Measurements from ENCODE around the gene TNFRSF14.

The TNFRSF14 gene

DNA sequence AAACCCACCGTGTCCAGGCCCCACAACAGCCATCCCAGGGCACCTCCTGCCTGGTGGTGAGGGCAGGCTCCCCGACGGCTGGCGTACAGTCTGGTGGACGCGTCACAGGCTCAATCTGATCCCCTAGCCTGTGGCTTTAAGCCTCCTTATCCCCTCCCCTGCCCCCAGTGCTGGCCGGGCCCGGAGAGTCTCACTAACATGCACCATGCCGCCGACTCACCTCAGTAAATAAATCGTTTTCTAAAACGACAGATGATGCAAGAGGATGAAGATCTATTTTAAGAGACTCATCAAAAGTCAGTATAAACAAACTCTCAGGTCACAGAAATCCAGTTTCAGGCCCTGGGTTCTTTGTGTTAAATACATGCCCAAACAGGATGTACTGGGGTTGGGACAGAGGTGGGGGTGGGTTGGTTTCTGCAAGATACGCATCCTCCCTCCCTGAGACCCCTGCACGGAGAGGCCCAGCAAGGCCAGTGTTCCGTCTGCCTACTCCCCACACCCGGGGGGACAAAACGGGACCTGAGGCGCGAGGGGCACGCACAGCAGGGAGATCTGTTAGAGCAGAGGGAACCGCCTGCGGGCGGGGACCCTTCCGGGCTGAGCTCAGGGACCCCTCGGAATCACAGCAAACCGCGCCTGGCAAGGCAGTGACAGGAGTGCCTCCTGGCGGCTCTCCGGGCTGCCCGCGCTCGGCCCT is 32.8 kb upstream of the TNFRSF14 start:
- no peak for FAIRE-seq

GRCh38 chr1:2523891-2524609 is 32.1 kb upstream of the TNFRSF14 start:
- FAIRE-seq: no peak
- DNase-seq (ENCODE audit: insufficient read length, low spot score): no peak

More for the DNA sequence above, 32.8 kb upstream of the TNFRSF14 start:
- DNase-seq (ENCODE audit: insufficient read length, low spot score): no peak

DNA sequence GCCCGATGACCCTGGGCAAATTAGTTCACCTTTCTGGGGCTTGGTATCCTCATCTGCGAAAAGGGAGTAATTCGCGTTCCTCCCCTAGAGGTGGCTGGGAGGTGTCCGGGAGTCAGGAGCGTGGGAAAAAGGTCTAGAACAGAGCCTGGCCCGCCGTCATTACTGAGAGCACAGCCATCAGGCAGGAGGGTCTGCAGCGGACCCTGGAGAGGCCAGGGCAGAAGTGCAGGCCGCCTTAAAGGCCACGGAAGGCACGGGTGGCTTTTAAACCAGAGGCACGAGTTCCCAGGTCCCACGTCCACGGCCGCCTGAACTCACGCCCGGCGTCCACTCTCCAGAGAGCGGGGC is 30.6 kb upstream of the TNFRSF14 start:
- FAIRE-seq (no peak), DNase-seq (ENCODE audit: insufficient read length, low spot score) (no peak)

DNA sequence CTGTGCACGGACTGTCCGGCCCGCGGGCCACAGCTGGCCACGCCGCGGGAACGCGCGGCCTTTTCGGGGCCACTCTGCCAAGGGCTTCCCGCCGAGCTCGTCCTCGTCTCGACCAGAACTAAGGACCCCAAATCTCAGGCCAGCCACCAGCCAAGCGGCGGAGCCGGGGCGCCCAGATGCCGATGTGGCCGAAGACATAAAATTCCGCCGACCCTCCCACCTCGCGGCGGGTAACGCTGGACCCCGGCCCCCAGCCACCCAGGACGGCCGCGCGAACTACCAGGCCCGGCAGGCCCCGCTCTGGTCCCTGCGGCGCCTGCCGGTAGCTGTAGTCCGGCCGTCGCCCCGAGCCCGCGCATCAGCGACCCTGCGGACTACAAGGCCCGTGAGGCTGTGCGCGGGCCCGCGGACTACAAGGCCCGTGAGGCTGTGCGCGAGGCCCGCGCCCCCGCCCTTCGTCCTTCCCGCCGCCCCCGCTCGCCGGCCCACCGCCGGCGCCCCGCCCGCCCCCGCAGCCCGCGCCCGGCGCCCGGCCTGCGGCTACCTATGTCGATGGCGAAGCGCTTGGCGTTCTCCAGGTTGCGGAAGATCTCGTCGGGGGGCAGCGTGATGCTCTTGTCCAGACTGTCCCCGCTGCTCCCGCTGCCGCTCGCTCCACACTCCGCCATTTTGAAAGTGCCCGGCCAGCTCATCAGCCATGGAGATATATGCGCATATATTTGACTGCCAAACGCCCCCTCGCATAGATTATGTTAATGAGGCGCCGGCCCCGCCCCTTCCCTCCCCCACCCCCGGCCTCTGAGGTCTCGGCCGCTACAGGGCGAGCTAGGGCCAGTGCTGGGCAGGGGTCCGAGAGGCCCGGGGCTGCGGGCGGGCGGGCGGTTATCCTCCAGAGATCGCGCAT is 30.0 kb upstream of the TNFRSF14 start, which contains the start of gene PANK4:
PANK4 (minus strand) TSS at position 677 of the 904 bp plus-strand sequence; CDS start at position 668, 9 bp downstream.
- DNase-seq (ENCODE audit: insufficient read length, low spot score) (peak; percentile 87), FAIRE-seq (peak; percentile 90)

DNA sequence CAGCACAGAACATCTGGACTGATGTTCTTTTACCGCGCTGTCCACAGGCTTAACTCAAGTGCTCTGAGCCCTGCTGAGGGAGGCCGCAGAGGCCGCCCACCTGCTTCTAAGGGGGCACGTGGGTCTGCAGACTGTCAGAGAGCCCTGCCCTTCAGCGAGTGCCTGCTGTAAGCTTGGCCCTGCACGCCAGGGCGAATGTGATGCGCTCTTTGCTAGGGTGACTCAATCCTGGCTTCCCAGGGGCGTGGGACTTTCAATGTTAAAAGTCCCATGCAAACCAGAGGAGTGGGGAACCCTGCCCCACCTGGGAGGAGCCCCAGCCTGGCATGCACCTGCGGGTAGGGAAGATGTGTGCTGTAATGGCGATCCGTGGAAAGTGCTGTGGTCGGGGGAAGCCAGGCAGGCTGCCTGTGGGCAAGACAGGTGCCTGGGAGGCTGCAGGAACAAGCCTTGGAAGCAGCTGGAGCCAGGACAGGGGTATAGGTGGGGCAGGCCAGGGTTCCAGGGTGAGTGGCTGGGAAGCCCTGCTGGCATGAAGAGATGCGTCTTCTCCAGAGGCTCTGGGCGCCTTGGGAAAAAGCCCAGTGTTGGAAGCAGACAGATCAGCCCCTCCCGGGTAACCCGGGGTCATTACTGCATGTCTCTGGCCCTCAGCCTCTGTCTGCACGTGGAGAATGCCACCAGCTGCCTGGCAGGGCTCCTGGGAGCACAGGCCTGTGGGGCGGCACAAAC is 29.2 kb upstream of the TNFRSF14 start:
- peak; percentile 35 for DNase-seq (ENCODE audit: insufficient read length, low spot score)
- peak; percentile 4 for FAIRE-seq

DNA sequence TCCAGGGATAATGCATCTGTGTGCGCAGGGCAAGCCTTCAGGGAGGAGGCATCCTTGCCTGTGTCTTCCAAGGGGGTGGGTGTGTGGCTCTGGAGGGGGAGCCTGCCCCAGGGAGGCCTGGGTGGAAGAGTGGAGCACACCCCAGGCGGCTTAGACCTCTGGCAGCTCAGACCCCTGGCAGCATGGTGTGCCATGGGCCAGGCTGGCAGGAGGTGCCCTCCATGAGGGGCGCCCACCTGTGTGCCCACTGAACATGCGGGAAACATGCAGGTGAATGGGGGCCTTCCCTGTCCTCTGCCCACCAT is 28.7 kb upstream of the TNFRSF14 start:
- no peak for FAIRE-seq
- no peak for DNase-seq (ENCODE audit: insufficient read length, low spot score)

GRCh38 chr1:2528016-2528415 is 28.2 kb upstream of the TNFRSF14 start:
- FAIRE-seq (no peak), DNase-seq (ENCODE audit: insufficient read length, low spot score) (no peak)

GRCh38 chr1:2528611-2528965 is 27.6 kb upstream of the TNFRSF14 start:
- FAIRE-seq: no peak

GRCh38 chr1:2528966-2529783 is 27.0 kb upstream of the TNFRSF14 start:
- FAIRE-seq: no peak
- DNase-seq (ENCODE audit: insufficient read length, low spot score): no peak

More at GRCh38 chr1:2528611-2528965, 27.6 kb upstream of the TNFRSF14 start:
- no peak for DNase-seq (ENCODE audit: insufficient read length, low spot score)

DNA sequence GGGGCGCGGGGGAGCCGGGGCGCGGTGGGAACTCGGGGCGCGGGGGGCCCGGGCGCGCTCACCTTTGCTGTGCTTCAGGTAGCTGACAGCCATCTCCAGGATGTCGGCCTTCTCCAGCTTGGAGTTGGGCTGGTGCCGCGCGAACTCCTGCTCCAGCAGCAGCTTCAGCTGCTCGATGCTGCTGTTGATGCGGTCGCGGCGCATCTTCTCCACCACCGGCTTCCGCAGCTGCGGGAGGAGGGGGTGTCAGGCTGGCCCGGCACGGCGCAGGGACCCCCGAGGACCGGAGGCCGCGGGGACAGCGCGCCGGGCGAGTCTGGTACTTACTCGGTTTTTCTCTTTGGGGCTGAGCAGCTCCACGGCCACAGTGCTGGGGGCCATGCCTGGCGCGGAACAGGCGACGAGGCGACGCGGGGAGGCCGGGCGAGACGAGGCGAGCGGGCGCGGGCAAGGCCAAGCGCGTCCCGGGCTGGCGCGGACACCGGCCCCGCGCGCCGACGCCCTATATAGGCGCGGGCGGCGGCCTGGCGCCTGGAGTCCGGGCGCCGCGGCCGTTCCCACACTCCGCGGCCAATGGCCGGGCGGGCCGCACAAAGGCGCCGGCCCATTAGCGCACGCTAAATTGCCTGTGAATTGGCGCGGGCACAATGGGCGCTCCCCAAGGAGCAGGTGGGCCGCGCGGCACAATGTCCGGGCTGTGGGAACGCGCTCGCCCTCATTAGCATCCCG is 26.2 kb upstream of the TNFRSF14 start, which contains the start of gene HES5:
HES5 (minus strand) TSS at position 480 of the 729 bp plus-strand sequence; CDS start at position 381, 99 bp downstream.
- FAIRE-seq: no peak
- no peak for DNase-seq (ENCODE audit: insufficient read length, low spot score)

DNA sequence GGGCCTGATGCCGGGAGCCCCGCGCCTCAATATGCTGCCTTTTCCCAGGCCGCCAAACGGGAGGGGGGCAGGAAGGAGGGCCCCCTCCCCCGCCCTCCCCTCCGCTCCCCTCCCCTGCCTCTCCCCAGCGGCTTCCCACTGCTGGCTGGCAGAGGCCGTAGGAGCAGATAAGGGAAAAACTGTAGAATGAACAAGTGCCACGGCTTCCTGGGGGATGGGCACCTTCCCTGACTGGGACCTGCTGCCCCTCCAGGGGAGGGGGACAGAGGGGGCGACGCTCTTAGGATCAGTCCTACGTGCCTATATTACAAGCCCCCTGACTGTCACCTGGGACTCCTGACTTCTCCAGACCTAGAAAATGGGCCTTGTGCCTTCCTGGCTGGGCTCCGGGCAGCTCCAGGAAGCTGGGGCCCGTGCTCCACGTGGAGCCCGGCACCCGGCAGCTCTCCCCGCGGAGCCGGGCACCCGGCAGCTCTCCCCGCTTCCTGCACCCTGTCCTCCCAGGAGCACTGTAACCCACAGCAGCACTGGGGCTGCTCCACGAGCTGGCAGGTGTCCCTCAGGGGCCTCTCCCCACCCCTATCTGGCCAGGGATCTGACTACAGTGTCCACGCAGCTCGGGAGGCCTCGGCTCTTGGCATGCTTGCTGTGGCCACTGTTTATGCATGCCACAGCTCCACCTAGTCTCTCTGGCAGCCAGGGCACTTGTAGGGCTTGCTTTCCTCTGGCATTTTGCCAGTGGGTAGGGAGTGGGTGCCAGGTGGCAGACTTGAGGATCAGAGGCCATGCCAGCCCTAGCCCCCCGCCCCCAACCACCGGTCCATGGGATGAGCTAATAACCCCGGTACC is 25.4 kb upstream of the TNFRSF14 start:
- no peak for DNase-seq (ENCODE audit: insufficient read length, low spot score)

GRCh38 chr1:2532485-2533160 is 23.5 kb upstream of the TNFRSF14 start:
- DNase-seq (ENCODE audit: insufficient read length, low spot score) (no peak), FAIRE-seq (no peak)

More for the DNA sequence above, 25.4 kb upstream of the TNFRSF14 start:
- FAIRE-seq: no peak

DNA sequence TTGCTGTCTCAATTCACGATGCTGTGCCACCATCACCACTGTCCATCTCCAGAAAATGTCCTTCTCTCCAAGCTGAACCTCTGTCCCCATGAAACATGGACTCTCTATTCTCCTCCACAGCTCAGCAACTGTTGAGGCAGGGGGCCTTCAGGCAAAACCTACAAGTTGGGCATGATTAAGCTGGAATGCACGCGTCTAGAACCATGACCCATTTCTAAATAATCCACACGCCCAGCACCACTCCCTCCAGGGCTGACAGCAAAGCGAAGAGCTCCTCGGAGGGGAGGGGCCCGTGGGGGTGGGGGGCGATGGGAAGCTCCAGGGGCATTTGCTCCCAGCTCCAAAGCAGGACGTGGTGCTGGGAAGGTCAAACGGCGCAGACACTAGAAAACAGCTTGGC is 22.8 kb upstream of the TNFRSF14 start:
- peak; percentile 83 for FAIRE-seq

DNA sequence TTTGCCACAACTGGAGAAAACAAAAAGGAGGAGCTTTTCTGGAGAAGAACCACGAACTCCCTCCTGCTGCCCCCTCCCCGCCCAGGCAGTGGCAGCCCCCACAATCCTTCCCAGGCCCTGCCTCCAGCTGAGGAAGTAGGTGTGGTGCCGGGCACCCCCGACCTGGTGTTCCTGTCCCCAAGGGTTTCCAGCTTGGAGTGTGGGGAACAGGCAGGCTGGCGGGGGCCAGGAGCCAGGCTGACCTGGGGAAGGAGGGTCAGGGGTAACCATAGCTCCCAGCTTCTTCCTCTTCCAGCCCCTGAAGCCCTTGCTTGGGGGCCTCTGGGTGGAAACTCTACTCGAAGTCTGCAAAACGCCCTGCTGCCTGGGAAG is 21.9 kb upstream of the TNFRSF14 start:
- no peak for DNase-seq (ENCODE audit: insufficient read length, low spot score)
- FAIRE-seq: no peak

More for the DNA sequence above, 22.8 kb upstream of the TNFRSF14 start:
- no peak for DNase-seq (ENCODE audit: insufficient read length, low spot score)

DNA sequence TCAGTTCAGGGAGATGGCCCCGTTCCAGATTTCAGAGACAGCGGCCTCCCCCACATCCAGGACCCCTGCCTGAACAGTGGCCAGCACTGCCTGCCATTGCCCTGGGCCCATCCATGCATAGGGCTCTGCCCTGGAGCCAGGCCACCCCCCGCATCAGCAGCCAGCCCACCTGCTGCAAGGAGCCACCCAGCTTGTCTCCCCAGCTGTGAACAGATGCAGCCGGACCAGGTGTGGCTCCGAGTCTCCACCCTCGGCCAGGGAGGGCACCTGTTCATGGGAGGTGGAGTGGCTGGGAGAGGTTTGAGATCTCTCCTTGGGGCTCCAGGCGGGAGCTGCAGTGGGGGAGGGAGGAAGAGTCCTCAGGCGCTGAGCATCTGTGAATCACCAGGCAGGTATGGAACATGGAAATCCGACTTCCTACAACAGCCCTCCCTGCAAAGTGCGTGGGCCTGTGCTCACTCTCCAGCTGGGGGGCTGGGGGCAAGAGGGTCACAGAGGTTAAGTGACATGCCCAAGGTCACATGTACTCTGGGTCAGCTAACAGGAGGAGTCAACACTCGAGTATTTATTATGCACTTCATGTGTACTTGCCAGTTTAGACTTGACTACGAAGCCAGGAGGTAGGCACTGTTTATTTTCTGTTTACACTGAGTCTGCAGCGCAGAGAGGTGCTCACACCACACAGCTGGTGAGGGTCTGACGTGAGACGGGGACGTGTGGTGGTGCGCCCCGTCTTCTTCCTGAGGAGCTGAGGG is 21.3 kb upstream of the TNFRSF14 start:
- FAIRE-seq (peak; percentile 60), DNase-seq (ENCODE audit: insufficient read length, low spot score) (peak; percentile 60)

DNA sequence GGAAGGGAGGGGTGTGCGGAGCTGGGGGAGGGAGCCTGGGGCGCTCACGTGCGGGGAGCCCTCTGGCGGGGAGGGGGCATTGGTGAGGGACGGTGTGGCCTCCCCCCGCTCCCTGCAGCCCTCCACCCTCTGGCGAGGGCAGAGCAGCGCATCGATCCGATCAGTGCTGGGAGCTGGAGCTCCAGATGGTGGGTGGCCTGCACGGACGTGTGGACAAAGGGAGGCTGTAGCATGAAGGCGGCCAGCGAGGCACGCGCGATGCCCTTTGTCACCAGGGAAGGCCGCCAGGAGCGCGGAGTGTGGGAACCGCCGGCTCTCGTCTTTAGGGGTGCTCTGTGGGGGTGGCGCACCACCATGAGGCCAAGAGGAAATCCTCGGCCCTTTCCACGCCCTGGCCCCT is 20.7 kb upstream of the TNFRSF14 start:
- FAIRE-seq: no peak
- DNase-seq (ENCODE audit: insufficient read length, low spot score): no peak

- no peak for FAIRE-seq
- DNase-seq (ENCODE audit: insufficient read length, low spot score): no peak
Observed at GRCh38 chr1:2535981-2536380, 20.2 kb upstream of the TNFRSF14 start.
